Measurements from ENCODE around the gene TNS3. TPM values are rescaled to one million over a fixed set of nuclear protein-coding genes. Genes with fewer than 3 reads are reported as not detected.
A peak's percentile ranks its signal among the peaks of the same experiment; 100 is the strongest.
"Not testable (repeated sequence)": the region's sequence is repeated elsewhere in the genome, so short reads cannot be mapped to it uniquely, and the experiment has no call there.

Gene TNS3
- total RNA-seq, 1 donor from 2014 or later = 7.3 TPM

DNA sequence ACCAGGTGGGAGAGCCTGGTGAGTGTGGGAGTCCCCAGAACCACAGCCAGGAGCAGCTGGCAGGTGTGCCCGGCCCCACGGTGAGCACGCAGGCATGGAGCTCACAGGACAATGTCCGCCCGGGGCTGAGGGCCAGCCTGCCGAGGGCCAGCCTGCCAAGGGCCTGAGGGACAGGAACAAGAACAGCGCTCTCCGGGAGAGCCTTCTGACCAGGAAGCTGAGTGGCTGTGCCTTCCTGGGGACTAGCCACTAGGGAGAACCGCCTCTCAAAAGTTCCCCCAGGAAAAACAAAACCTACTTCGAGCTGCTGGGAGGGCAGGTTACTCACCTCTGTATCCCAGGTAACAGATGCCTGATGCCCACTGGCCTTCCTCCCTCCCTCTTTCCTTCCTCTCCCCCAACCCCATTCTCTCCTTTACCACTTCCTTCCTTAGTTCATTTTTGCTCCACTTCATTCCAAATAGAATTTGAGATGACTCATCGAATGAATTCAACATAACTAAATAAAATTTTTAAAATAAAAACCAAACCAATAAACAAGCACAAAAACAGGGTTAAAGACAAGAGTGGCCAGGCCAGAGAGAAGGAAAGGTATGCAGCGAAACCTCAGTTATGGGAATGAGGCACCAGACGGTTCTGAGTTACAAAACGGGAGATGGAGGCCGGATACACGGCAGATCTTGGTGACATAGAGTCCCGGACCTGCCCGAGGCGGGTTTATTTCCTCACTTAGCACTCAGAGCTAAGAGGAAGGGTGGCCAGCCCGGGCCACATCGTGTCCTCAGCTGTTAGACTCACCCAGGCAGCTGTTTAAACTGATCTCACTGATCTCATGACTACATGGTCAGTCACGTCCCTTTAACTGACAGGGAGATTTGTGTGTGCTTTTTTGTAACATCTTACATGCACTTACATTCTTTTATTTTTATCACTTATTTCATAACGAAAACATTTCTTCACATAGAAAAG is 128.5 kb downstream of the TNS3 start:
- peak in 1 of 2 donors; percentile 79 for DNase-seq (ENCODE audit: low read depth in 2 of 2)

DNA sequence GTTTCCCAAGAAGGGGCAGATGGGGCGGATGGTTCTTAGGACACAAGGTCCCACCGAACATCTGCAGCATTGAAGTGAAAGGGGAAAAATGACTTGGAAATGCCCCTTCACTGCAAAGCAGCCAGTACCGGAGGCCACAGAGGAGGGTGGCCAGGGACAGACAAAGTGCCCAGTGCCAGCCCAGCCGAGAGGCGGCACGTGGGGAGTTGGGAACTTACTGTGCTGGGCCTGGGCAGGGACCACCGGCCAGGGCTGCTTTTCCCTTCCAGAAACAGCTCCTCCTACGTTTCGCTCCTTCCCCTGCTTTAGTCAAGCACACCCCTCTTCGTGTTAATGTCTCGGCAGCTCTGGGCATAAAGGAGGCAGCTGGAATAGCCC is 129.2 kb downstream of the TNS3 start:
- no peak for DNase-seq (ENCODE audit: low read depth in 2 of 2)

DNA sequence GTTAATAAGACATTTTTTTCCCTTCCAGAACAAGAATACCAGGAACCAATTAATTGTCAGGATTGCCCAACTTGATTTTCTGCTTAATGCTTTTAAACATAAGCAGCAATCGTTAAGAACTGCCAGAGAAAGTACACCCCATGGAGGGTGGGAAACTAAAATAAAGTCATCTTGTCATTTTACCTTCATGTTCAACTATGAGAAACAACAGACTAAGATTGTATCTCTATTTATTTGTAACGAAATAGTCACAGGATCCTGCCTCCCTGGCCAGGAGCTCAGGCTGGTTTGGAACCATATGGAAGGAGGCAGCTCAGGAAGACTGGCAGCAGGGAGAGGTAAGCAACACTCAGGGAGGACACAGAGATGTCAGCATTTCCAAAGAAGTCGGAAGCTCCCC is 129.6 kb downstream of the TNS3 start:
- no peak for DNase-seq (ENCODE audit: low read depth in 2 of 2)

DNA sequence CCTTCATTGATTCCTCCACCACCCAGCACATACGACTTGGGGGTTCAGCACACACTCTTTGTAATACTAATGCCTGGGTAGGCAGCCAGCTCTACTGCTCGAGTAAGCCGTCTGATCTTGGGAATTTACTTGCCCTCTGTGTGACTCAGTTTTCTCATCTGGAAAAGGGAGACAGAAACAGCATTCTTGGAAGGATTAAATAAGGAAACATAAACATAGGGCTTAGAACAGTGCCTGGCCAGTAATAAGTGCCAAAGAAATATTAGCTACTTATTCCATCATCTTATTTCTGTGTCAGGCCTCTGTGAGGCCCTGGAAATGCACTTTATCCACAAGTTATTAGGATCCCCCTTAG is 130.1 kb downstream of the TNS3 start:
- DNase-seq (ENCODE audit: low read depth in 2 of 2) = no peak

DNA sequence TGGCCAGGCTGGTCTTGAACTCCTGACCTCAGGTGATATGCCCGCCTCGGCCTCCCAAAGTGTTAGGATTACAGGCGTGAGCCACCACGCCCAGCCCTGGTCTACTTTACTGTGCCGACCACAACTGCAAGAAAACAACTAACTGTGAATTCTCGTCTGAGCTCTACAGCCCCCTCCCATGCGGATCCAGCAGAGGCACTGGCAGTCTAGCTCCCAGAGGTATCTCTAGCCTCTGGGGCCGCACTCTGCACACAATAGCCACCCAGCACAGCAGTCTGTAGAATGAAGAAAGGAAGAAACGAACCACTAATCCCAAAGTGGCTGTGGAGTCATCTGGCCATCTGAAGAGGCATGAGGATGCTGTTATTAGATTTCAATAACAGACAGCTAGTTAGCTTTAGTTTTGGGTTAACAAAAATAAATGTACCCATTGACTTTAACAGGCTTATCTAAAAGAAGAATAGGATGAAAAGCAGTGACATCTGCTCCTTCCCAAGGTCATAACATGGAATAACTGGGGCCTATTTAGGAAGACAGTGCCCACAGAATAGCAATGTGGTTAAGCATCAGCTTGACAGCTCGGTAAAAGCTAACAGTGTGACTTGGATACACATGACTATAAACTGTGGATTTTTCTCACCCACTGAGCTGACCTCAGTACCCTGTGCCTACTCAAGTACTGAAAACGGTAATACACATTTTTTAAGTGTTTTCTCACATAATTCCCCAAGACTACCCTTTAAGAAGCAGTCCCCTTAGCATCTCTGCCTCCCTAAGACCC is 131.9 kb downstream of the TNS3 start:
- no peak for DNase-seq (ENCODE audit: low read depth in 2 of 2)

DNA sequence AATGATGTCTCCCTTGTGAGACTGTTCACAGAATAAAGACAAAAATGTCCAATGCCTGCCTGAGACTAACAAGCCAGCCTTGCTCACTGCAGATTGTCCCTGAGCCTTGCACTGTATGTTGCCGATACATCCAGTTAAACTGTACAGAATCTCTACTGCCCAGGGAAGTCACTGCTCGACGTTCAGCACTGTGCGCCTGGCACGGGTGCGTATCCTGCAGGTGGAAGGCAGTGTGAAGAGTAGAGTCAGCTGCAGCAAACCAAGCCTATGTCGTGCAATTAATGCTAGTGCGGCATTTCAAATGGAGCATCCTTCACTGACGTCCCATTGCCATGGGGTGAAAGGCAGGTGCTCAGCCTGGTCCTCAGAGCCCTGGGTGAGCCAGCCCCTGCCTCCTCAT is 132.9 kb downstream of the TNS3 start:
- DNase-seq (ENCODE audit: low read depth in 2 of 2) = no peak

DNA sequence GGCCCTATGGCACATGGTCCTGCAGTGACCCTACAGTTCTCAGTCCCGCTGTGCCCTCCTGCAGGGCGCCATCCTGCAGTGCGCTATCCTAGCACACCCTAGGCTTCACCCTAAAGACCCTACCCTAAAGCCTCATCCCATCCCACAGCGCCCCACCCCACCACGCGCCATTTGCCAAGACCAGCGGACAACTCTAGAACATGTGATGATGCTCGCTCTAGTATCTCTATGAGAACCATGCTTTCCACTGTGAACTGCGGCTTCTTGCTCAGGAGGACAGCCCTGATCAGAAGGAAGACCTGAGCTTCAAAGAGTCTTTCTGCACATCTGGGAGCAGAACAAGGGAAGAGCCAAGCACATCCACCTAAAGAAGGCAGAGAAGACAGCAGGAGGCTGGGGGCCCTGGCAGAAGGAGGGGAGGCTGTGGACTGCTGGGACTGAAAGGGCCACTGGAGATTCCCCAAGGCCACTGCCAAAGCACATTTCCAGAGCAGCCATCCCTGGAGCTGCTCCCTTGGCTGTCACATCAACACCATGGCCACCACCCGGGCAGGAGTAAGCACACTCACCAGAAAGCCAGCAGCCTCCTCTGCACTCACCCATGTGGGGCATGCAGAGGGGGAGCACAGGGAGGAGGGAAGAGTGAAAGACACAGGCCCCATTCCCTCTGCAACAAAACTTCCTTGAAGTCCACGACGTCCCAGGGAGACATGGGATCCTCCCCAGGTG is 134.1 kb downstream of the TNS3 start:
- no peak for DNase-seq (ENCODE audit: low read depth in 2 of 2)

DNA sequence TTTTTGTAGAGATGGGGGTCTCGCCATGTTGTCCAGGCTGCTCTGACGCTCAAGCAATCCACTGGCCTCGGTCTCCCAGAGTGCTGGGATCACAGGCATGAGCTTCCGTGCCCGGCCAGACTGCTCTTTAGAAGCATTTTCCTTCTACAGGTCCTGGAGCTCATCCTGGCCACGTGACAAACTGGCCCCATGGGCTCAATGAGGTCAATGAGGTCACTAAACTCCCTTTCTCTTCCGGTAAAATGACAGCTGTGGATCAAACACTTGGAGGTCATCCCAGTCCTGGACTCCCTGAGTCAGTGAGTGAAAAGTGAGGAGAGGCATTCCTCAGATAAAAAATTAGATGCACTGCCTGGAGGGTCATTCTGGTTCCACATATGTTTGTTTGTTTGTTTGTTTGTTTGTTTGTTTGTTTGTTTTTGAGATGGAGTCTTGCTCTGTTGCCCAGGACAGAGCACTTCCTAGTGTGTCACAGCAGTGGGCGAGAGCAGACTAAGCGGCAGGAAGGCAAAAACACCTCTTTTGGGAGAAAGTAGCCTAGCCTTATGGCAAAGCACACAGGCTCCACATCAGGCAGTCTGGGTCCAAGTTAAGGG is 134.9 kb downstream of the TNS3 start:
- DNase-seq (ENCODE audit: low read depth in 2 of 2) = no peak

DNA sequence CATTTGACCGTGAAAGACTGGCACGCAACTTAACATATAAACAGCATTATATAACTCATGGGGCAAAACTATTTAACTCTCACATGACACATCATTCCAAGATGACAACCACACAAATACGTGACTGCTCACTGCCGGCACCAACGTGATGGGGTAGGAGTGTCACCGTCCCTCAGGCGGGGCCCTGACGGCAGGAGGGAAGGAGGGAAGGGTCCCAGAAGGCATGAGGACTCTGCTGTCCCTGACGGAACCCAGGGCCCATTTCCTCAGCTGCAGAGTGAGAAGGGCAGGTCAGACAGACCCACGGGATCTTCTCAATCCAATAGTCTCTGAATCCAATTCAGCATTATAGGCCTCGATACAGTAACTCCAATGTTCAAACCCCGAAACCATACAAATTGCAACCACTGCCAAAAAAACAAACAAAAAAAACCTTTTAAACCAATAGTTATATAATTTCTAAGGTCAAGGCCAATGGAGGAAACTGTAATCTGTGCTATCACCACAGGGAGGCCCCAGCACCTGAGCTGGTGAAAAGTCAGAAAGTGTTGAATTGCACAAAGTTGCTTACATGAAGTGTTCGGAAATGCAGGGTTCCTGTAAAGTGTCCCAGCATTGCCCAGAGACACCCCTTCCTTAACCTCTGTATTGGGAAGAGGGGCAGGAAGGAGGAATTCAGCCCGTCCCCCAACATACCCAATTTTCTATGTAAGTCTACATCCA is 137.4 kb downstream of the TNS3 start:
- DNase-seq (ENCODE audit: low read depth in 2 of 2) = peak; percentile 21 to 44

DNA sequence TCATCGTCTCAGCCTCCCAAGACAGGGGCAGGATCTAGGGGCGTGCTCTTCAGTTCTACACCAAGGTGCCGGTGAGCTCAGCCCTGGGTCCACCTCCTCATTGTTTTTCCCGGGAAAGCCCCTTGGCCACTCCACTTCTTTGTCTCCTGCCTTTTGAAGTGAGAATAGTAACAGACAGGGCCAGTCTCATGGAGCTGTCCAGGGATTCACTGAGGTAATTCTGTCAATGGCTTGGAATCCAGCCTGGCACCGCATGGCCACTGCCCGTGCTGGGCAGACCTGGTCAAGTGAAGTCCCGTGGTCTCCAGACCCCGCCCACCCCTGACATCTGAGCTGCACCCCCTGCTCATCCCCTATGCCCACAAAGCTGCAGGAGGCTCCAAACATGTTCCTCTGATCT is 138.9 kb downstream of the TNS3 start:
- DNase-seq (ENCODE audit: low read depth in 2 of 2) = no peak

DNA sequence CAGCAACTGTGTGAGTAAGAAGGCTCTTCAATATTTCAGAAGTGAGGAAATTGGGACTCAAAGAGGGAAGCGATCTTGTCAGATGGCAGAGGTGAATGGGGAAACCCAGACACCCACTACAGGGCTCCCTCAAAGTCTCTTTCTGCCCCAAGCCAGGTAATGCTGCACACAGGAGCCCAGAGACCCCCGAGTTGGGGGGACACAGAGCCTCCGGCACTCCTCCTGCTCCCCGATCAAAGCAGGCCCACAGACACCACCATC is 139.4 kb downstream of the TNS3 start:
- DNase-seq (ENCODE audit: low read depth in 2 of 2) = no peak

DNA sequence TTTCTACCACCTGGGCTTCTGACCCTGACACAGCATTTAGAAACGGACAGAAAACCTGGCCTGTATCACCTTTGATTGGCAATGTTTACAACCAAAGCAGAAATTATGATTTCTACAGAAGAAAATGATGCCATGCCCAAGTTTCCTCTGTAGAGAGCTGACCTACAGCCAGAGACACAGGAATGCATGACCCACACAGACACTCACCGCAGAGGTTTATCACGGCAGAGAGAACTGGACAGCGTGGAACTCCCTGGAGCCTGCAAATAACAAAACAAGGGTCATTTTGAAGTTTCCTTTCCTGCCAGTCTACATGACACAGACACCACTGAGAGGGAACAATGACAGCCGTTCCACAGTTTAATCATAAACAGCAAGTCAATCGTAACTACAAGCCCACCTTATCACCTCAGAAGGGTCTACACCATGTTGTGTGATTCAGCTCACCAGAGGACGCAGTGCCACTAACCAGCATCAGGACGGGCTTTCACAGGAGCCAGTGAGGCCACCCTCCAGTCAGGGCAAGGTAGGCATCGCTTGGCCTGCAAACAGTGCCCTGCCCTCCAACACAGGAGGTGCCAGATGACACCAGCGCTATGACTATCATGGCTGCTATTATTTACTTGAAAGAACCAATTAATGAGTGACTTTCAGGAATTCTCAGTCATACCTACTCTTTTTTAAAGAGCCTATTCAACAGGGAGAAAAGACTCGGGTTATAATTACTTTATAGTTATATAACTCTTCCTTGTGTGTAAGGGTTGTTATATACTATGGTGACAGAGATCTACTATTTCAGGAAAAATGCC is 139.9 kb downstream of the TNS3 start:
- no peak for DNase-seq (ENCODE audit: low read depth in 2 of 2)

DNA sequence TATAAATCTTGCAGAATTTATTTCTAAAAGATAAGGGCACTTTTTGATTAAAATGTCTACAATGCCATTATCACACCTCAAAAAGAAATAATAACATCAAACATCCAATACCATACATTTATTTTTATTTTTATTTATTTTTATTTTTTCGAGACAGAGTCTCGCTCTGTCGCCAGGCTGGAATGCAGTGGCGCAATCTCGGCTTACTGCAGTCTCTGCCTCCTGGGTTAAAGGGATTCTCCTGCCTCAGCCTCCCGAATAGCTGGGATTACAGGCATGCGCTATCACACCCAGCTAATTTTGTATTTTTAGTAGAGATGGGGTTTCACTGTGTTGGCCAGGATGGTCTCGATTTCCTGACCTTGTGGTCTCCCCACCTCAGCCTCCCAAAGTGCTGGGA is 140.9 kb downstream of the TNS3 start:
- DNase-seq (ENCODE audit: low read depth in 2 of 2) = not testable (repeated sequence)

DNA sequence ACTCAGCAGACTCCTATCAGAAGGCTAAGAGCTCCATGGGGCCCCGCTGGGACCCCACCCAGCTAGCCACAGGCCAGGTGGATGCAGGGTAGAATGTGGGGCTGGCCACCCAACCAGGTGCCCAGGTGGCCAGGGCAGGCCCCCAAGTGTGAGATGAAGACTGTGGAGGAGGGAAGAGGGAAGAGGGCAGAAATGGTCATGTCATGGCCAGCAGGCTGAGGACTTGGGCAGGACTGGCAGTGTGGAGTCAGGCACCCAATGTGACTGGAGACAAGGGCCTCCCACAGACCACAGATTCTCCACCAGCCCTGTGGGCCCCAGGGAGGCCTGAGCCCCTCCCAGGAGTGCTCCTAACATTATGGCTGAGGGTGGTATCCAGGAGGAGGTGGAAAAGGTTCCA is 141.6 kb downstream of the TNS3 start:
- no peak for DNase-seq (ENCODE audit: low read depth in 2 of 2)

DNA sequence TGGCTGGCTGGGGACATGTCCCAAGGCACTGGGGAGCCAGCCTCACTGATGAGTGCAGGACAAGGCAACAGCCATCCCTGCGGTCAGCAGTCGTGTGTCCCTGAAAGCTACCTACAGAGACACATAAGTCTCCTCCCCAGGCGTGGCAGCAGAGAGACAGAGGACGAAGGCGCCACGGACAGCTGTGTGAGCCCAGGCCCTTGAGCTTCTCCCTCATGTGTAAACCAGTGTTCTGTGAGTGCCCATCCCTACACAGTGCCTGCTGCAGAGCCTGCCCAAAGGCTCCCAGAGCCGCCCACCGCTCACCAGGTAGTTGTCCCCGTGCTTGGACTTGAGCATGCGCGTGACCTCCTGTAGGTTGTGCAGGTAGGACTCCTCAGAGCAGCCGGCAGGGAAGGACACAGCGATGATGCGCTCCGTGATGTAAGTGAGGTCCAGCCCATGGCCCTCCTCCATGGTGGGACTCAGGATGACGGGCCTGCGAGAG is 142.7 kb downstream of the TNS3 start:
- no peak for DNase-seq (ENCODE audit: low read depth in 2 of 2)

DNA sequence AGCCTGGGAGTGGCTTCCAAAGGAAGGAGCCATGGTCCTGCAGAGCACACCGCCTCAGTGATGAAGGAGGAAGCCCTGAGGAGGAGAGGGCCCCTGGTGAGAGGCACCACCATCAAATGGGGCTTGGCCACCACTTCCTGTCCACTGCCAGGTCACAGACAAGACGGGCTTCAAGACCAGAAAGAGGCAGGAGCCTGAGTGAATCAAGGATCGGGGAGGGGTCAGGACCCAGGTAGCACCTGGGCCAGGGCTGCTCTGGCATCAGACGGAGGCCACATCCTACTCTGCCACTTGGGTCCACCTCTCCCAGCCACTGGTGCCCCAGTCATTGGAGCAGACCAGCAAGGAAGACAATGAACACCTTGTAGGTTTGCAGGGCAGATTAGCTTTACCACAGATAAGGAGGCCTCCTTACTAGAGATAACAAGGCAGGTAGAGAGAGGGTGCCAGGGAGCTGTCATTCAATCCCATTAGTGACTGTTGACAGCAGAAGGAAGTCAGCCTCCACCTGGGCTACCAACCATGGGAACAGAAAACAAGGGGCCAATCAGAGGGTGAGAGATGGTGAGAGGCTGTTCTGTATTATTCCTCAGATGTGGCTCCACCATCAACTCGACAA is 143.4 kb downstream of the TNS3 start:
- no peak for DNase-seq (ENCODE audit: low read depth in 2 of 2)

DNA sequence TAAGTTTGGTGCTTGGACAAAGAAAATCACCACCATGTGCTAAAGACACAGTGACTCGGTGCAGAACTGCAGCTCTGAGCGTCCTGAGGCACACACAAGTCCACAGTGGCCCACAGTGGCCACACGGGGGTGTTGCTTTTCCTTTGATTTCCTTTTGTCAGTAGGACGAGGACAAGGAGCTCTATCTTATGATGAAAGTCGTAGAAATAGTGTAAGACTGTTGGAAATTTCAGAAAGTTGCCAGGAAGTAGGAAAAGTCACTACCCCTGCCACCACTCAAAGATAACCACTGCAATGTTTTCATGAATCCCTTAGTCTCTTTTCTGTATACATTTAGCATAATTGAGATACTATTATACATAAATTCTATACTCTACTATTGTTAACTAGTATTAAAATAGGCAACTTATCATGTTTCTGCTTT is 146.0 kb downstream of the TNS3 start:
- DNase-seq (ENCODE audit: low read depth in 2 of 2) = peak in 1 of 2 donors; percentile 75

DNA sequence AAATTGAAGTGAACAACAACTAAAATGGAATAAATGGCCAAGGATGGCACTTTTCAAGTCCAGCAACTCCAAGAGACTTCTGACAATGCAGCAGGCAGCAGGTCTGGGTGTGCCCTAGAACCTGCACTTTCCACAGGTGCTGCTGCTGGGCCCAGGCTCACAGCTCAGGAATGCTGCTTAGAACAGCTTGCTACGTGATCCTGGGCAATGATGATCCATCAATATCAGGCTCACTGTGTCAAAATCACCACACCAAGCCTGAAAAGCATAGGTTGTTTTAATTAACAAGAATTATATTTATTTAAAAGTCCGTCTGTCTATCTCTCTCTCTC is 148.4 kb downstream of the TNS3 start:
- DNase-seq (ENCODE audit: low read depth in 2 of 2) = no peak

DNA sequence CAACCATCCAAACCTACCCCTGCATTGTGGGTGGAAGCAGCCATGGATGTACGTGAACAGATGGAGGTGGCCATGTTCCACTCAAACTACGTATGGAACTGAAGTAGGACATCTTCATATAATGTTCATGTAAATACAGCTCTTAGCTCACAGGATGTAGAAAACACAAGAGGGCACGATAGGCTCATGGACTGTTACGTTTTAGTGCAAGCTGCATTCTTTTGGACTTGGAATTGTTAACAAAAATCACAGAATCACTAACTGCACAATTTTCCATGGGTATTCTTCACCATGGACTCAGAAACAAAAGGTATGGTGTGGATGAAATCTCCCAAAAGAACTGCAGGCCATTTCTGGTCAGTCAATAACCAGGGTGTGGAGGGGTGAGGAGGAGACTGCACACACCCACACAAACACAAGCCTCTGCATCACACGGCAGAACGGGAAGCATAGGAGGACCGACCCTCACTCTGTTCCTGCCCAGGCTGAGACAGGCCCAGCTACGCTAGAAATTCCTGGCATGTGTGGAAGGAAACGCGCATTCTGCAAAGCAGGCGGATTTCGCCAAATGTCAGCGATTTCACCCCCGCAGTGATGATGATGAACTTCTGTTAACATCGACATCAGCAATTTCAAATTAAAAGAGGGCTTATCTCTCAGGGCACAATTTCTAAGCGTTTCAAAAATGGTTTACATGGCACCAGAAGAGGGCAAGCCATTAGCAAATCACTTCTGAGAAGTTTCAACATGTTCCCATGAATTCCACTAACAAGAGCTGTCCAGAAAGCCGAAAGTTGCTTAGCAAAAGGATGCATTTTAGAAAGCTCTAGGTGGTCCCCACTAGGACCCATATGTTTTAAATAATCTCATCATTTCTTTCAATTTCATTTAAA is 149.0 kb downstream of the TNS3 start:
- DNase-seq (ENCODE audit: low read depth in 2 of 2) = no peak
